ENCODE data around the gene APLP1. TPM values are rescaled to one million over a fixed set of nuclear protein-coding genes. Genes with fewer than 3 reads are reported as not detected.
"Not testable (repeated sequence)": the region's sequence is repeated elsewhere in the genome, so short reads cannot be mapped to it uniquely, and the experiment has no call there.

APLP1 gene
- total RNA-seq, 4 donors from 2014 or later: 0.67 to 5.3 (median 2.8) TPM

GRCh38 chr19:35905178-35905727, 36.9 kb downstream of the APLP1 start:
- 81 to 82% methylated on average over 6 of the region's 6 CpGs for WGBS, 2 donors
- Histone ChIP-seq H3K9me3 (no peaks in the 10 kb centered on the region), H3K4me1 (peaks cover 0 to 21% of the 10 kb centered on the region in 2 donors), H3K36me3 (no peaks in the 10 kb centered on the region), H3K27ac (peak overlapping the region in 1 of 3 donors; percentile 70), H3K4me3 (replicated peaks in 1 of 3) (no peak overlapping the region), H3K27me3 (no peaks in the 10 kb centered on the region)
- TF ChIP-seq POLR2A (IDR thresholded peaks at IDR 0.05) (no peak), CTCF (IDR thresholded peaks at IDR 0.05) (no peak)
- DNase-seq: no peak
- intact Hi-C loops (cut with DNase I): no loop called here

GRCh38 chr19:35907377-35907745, 39.0 kb downstream of the APLP1 start:
- no peaks in the 10 kb centered on the region for H3K36me3 ChIP-seq
- H3K4me3 ChIP-seq (replicated peaks in 1 of 3): no peak overlapping the region
- intact Hi-C loops (cut with DNase I): no loop called here
- H3K27me3 ChIP-seq: no peaks in the 10 kb centered on the region
- no peak for DNase-seq
- peak overlapping the region in 2 of 3 donors; percentile 56 to 70 for H3K27ac ChIP-seq
- 59 to 68% methylated on average over 7 to 12 of the region's 12 CpGs for WGBS, 2 donors
- H3K4me1 ChIP-seq: peaks cover 0 to 26% of the 10 kb centered on the region in 2 donors
- no peaks in the 10 kb centered on the region for H3K9me3 ChIP-seq
- TF ChIP-seq CTCF (IDR thresholded peaks at IDR 0.05): no peak
- no peak for TF ChIP-seq POLR2A (IDR thresholded peaks at IDR 0.05)

- Histone ChIP-seq H3K4me3 (replicated peaks in 1 of 3) (no peak within 1 kb of the TSS), H3K27me3 (no peaks in the 10 kb centered on the region), H3K4me1 (peaks cover 0 to 30% of the 10 kb centered on the region in 2 donors), H3K36me3 (no peaks in the 10 kb centered on the region), H3K9me3 (no peaks in the 10 kb centered on the region), H3K27ac (peak within 1 kb of the TSS in 2 of 3 donors; percentile 56 to 70)
- WGBS, 2 donors: 70 to 87% methylated on average over 9 of the region's 9 CpGs
- no peak for TF ChIP-seq CTCF (IDR thresholded peaks at IDR 0.05)
- no peak for TF ChIP-seq POLR2A (IDR thresholded peaks at IDR 0.05)
- DNase-seq: no peak
- intact Hi-C loops (cut with DNase I): no loop called here
Observed at GRCh38 chr19:35908010-35908441, 39.7 kb downstream of the APLP1 start, which contains the start of gene TYROBP. TYROBP (minus strand) TSS chr19:35908295; CDS start chr19:35908228, 67 bp downstream.

GRCh38 chr19:35908973-35909683, 40.8 kb downstream of the APLP1 start:
- peak; percentile 6 to 42 for DNase-seq
- Histone ChIP-seq H3K27me3 (no peaks in the 10 kb centered on the region), H3K36me3 (no peaks in the 10 kb centered on the region), H3K4me1 (peaks cover 0 to 24% of the 10 kb centered on the region in 2 donors), H3K4me3 (replicated peaks in 1 of 3) (no peak overlapping the region), H3K27ac (no peak overlapping the region), H3K9me3 (no peaks in the 10 kb centered on the region)
- WGBS, 2 donors: 72 to 90% methylated on average over 9 of the region's 10 CpGs
- TF ChIP-seq CTCF (IDR thresholded peaks at IDR 0.05) (no peak), POLR2A (IDR thresholded peaks at IDR 0.05) (no peak)
- intact Hi-C loops (cut with DNase I): no loop called here

DNA sequence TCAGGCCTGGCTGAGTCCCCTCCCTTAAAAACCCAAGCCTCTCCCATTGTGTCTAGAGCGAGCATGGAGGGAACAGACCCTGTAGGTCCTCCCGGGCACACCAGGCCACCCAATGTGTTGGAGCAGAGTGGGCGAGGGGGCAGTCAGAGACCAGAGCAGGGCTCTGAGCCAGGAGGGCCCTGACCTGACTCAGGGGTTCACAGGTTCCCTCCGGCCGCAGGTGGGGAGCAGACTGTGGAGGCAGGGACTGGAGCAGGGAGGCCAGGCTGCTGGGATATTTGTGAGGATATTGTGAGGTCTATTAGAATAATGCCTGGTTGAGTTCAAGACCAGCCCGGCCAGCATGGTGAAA, 41.3 kb downstream of the APLP1 start:
- no peak overlapping the region for H3K27ac ChIP-seq
- H3K9me3 ChIP-seq: no peaks in the 10 kb centered on the region
- no peaks in the 10 kb centered on the region for H3K27me3 ChIP-seq
- no peaks in the 10 kb centered on the region for H3K36me3 ChIP-seq
- TF ChIP-seq CTCF (IDR thresholded peaks at IDR 0.05): no peak
- no peak for TF ChIP-seq POLR2A (IDR thresholded peaks at IDR 0.05)
- intact Hi-C loops (cut with DNase I): no loop called here
- 85 to 100% methylated on average over 1 to 3 of the region's 6 CpGs for WGBS, 2 donors
- H3K4me3 ChIP-seq (replicated peaks in 1 of 3): no peak overlapping the region
- no peak for DNase-seq
- peaks cover 0 to 24% of the 10 kb centered on the region in 2 donors for H3K4me1 ChIP-seq

DNA sequence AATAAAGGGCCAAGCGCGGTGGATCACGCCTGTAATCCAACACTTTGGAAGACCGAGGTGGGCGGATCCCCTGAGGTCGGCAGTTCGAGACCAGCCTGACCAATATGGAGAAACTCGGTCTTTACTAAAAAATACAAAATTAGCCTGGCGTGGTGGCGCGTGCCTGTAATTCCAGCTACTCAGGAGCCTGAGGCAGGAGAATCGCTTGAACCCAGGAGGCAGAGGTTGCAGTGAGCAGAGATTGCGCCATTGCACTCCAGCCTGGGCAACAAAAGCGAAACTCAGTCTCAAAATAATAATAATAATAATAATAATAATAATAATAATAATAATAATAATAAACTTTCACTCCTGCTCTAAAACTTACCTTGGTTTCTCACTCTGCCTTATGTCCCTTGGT, 42.0 kb downstream of the APLP1 start:
- H3K36me3 ChIP-seq; DNase-seq; H3K27ac ChIP-seq; intact Hi-C loops (cut with DNase I); H3K4me3 ChIP-seq (replicated peaks in 1 of 3); H3K9me3 ChIP-seq; H3K27me3 ChIP-seq: not testable (repeated sequence)
- WGBS, 2 donors: 93 to 95% methylated on average over 14 of the region's 14 CpGs
- peaks cover 0 to 24% of the 10 kb centered on the region in 2 donors for H3K4me1 ChIP-seq

Data from thyroid gland (tissue), 4 donors.